GM06990 (cell line): Measurements from ENCODE around the gene SPAST.
"Not testable (repeated sequence)": the region's sequence is repeated elsewhere in the genome, so short reads cannot be mapped to it uniquely, and the experiment has no call there.

Experiments used
- DNase-seq: peaks from one replicate; pipeline ENCODE4 v3.0.0-alpha.2; 2011; ENCODE audit not compliant: insufficient read length; ENCODE audit errors: extremely low read depth
- H3K27me3 ChIP-seq: replicated peaks from 2 replicates; pipeline ENCODE4 v1.6.0; 2011; ENCODE audit warnings: low read length; ENCODE audit not compliant: control insufficient read depth, insufficient read depth
- H3K36me3 ChIP-seq: 2 replicates; pipeline ENCODE4 v1.5.1; 2011; ENCODE audit warnings: low read length; ENCODE audit not compliant: control insufficient read depth, insufficient read depth
- H3K4me3 ChIP-seq: replicated peaks from 2 replicates; pipeline ENCODE4 v1.5.1; 2011; ENCODE audit warnings: low read depth, mild to moderate bottlenecking, control low read depth, low read length
- TF ChIP-seq, protein P1 (sequence below): IDR thresholded peaks from 2 replicates; pipeline ENCODE4 v1.5.1; 2011; ENCODE audit warnings: low read length, control low read depth, mild to moderate bottlenecking, inconsistent platforms; ENCODE audit not compliant: insufficient read depth, poor library complexity, severe bottlenecking

SPAST gene

GRCh38 chr2:32063310-32064020 is at the start of gene SPAST:
Gene SPAST (plus strand): TSS chr2:32063556. CDS start chr2:32063832, 276 bp downstream.
- H3K36me3 ChIP-seq: no peaks in the 10 kb centered on the region
- peak; percentile 99 for DNase-seq
- TF ChIP-seq, protein P1, sequence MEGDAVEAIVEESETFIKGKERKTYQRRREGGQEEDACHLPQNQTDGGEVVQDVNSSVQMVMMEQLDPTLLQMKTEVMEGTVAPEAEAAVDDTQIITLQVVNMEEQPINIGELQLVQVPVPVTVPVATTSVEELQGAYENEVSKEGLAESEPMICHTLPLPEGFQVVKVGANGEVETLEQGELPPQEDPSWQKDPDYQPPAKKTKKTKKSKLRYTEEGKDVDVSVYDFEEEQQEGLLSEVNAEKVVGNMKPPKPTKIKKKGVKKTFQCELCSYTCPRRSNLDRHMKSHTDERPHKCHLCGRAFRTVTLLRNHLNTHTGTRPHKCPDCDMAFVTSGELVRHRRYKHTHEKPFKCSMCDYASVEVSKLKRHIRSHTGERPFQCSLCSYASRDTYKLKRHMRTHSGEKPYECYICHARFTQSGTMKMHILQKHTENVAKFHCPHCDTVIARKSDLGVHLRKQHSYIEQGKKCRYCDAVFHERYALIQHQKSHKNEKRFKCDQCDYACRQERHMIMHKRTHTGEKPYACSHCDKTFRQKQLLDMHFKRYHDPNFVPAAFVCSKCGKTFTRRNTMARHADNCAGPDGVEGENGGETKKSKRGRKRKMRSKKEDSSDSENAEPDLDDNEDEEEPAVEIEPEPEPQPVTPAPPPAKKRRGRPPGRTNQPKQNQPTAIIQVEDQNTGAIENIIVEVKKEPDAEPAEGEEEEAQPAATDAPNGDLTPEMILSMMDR: peak; percentile 31
- no peaks in the 10 kb centered on the region for H3K27me3 ChIP-seq
- peak within 1 kb of the TSS; percentile 85 for H3K4me3 ChIP-seq

GRCh38 chr2:32018789-32019482 is 44.4 kb upstream of the SPAST start:
- not testable (repeated sequence) for H3K4me3 ChIP-seq, H3K36me3 ChIP-seq, H3K27me3 ChIP-seq, DNase-seq

- not testable (repeated sequence) for H3K36me3 ChIP-seq, H3K4me3 ChIP-seq, DNase-seq, H3K27me3 ChIP-seq
Observed at GRCh38 chr2:32034198-32034887, 29.0 kb upstream of the SPAST start.

DNA sequence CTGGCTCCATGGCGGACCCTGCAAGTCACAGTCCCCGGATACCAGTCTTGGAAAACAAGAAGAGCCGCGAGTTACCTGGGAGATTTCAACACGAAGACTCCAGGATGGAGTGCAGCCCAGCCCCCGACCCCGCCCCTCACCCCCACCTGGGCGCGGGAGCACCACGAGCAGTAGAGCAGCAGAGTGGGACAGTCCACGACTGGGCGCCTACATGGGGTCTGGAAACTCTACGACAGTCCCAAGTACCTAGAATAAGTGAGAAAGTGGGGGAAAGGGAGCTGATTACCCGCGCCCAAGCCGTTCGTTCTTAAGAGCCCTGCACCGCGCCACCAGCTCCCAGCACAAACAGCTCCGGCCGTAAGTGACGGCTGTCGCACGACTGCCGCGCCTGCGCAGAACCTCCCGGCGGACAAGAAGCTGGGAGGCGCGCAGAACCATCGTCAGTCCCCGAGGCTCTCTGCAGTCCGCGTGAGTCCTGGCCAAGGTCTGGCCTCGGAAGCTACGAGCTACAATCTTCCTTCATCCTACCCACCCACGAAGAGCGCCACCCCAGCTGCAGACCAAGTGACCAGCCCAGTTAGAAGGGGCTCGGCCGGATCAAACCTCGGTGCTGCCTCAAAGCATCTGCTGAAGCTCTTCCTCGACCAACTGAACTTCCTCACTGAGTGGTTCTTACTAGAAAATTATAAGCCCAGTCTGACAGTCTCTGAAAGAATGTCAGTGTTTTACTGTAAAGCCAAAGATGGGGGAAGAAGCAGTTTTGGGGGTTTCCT is 23.7 kb upstream of the SPAST start, which contains the start of gene DPY30:
Gene DPY30, minus strand, starts transcription at position 359 of the 773 bp plus-strand sequence. Its CDS starts 349 bp downstream, at position 10.
- Histone ChIP-seq H3K36me3 (no peaks in the 10 kb centered on the region), H3K4me3 (peak within 1 kb of the TSS; percentile 90), H3K27me3 (no peaks in the 10 kb centered on the region)
- peak; percentile 96 for DNase-seq
- TF ChIP-seq, protein P1: no peak

DNA sequence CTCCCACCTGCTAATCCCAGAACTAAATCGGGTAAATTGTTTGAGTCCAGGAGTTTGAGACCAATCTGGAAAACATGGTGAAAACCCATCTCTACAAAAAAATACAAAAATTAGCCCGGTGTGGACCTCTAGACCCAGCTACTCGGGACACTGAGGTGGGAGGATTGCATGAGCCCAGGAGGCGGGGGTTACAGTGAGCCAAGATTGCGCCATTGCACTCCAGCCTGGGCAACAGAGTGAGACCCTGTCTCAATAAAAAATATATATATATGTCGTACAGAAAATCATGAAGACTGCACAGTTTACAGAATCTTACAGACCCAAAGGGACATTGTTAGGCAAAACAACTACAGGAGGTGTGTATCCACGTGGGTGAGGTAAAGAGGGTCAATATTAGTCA is 19.8 kb upstream of the SPAST start:
- Histone ChIP-seq H3K4me3 (no peak overlapping the region), H3K36me3 (no peaks in the 10 kb centered on the region), H3K27me3 (no peaks in the 10 kb centered on the region)
- TF ChIP-seq, protein P1: no peak
- DNase-seq: no peak

DNA sequence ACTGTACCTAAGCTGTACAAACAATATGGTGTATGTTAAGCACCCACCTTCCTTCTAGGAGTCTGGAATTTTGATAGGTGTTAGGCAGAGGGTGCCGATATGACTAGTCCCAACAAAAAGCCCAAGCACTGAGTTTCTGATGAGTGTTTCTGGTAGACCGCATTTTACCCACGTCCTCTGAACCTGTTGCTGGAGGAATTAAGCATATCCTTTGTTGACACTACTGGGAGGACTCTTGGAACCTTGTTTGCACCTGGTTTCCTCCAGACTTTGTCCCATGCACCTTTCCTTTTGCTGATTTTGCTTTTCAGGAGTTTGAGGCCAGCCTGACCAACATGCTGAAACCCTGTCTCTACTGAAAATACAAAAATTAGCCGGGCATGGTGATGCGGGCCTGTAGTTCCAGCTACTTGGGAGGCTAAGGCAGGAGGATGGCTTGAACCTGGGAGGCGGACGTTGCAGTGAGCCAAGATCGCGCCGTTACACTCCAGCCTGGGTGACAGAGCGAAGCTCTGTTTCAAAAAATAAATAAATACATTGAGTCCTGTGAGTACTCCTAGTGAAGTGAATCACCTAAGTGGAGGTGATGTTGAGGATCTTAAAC is 11.4 kb upstream of the SPAST start:
- H3K27me3 ChIP-seq: no peaks in the 10 kb centered on the region

GRCh38 chr2:32054583-32054982 is 8.8 kb upstream of the SPAST start:
- H3K36me3 ChIP-seq, DNase-seq, H3K4me3 ChIP-seq, H3K27me3 ChIP-seq: not testable (repeated sequence)

More for the DNA sequence above, 11.4 kb upstream of the SPAST start:
- no peak for DNase-seq
- Histone ChIP-seq H3K4me3 (no peak overlapping the region), H3K36me3 (no peaks in the 10 kb centered on the region)
- TF ChIP-seq, protein P1: no peak
